Fibroblast of pulmonary artery (primary cell): ENCODE measurements around the gene HSP90AA1.

ENCODE experiments used
- DNase-seq: peaks from one replicate; pipeline ENCODE4 v3.0.0-alpha.2; 2010; ENCODE audit warnings: low read depth
- H3K4me3 ChIP-seq: replicated peaks from 2 replicates; pipeline ENCODE4 v1.5.1; 2011; ENCODE audit warnings: low read depth, mild to moderate bottlenecking, control low read depth, low read length, moderate library complexity
- TF ChIP-seq, protein P1 (sequence below): IDR thresholded peaks from 2 replicates; pipeline ENCODE4 v1.5.1; 2011; ENCODE audit warnings: mild to moderate bottlenecking, control low read depth, low read length, inconsistent platforms; ENCODE audit errors: missing control alignments

HSP90AA1 gene

DNA sequence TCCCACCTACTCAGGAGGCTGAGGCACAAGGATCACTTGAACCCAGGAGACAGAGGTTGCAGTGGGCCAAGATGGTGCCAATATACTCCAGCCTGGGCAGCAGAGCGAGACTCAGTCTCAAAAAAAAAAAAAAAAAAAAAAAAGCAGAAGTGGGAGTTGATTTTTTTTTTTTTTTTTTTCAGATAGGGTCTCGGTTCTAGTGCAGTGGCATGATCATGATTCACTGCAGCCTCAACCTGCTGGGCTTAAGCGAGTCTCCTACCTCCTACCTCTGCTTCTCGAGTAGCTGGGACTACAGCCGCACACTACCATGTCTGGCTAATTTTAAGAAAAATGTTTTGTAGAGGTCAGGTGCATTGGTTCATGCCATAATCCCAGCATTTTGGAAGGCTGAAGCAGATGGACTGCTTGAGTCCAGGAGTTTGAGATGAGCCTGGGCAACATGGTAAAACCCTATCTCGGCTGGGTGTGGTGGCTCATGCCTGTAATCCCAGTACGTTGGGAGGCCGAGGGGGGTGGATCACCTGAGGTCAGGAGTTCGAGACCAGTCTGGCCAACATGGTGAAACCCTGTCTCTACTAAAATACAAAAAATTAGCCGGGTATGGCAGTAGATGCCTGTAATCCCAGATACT, 16.3 kb upstream of the HSP90AA1 start:
- no peak overlapping the region for H3K4me3 ChIP-seq
- TF ChIP-seq, protein P1, sequence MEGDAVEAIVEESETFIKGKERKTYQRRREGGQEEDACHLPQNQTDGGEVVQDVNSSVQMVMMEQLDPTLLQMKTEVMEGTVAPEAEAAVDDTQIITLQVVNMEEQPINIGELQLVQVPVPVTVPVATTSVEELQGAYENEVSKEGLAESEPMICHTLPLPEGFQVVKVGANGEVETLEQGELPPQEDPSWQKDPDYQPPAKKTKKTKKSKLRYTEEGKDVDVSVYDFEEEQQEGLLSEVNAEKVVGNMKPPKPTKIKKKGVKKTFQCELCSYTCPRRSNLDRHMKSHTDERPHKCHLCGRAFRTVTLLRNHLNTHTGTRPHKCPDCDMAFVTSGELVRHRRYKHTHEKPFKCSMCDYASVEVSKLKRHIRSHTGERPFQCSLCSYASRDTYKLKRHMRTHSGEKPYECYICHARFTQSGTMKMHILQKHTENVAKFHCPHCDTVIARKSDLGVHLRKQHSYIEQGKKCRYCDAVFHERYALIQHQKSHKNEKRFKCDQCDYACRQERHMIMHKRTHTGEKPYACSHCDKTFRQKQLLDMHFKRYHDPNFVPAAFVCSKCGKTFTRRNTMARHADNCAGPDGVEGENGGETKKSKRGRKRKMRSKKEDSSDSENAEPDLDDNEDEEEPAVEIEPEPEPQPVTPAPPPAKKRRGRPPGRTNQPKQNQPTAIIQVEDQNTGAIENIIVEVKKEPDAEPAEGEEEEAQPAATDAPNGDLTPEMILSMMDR = no peak
- DNase-seq = no peak

DNA sequence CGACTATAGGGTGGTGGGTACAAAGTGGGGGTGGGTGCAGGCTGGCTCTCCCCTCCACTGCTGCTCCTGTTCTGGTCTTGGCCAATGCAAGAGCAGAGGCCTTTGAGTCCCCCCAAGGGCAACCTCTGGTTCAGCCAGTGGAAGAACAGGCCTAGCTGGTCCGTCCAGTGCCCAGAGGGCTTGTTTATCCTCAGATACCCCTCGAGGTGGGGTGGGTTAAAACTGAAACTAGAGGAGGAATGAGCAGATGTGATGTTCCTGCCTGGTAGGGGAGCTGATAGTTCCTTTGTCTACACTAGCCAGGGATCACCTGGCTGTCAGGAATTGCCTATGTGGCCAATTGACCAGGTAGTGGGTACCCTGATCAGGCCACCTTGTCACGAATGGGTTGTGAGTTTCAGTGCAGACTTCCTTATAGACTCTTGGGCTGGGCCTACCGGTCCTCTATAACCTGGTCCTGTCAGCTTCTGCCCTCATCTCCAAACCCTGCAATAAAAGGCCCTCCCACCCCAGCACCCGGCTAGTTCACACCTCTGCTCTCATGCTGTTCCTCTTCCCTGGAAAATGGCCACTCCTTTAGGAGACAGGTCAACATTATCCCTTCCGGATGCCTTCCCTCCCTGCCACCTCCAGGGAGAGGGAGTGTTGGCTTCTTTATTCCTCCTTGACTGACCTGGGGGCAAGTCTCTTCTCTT, 10.7 kb upstream of the HSP90AA1 start:
- TF ChIP-seq, protein P1 = no peak

DNA sequence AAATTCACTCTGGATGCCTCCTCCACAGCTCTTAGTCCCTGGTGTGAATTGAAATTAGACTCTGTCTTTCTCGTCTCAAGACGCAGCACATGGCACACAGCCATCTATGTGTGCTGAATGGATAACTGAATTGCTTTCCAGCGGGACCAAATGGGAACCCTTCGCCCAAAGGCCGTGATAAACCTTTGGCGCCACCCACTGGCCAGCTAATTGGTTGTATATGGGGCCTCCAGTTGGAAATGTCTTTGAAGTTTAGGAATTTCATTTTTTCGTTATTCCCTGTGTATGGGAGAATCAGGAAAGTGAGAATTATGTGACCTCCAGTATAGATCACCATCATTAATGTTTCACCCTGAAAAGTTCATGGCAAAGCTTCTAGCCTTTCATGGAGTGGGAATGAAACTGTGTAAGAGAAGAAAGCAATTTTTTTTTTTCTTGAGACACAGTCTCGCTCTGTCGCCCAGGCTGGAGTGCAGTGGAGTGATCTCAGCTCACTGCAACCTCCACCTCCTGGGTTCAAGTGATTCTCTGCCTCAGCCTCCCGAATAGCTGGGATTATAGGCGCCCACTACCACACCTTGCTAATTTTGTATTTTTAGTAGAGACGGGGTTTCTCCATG, 9.8 kb upstream of the HSP90AA1 start:
- TF ChIP-seq, protein P1 = peak; percentile 82
- DNase-seq = peak; percentile 85
- H3K4me3 ChIP-seq = no peak overlapping the region

More for the DNA sequence above, 10.7 kb upstream of the HSP90AA1 start:
- H3K4me3 ChIP-seq = no peak overlapping the region
- no peak for DNase-seq

DNA sequence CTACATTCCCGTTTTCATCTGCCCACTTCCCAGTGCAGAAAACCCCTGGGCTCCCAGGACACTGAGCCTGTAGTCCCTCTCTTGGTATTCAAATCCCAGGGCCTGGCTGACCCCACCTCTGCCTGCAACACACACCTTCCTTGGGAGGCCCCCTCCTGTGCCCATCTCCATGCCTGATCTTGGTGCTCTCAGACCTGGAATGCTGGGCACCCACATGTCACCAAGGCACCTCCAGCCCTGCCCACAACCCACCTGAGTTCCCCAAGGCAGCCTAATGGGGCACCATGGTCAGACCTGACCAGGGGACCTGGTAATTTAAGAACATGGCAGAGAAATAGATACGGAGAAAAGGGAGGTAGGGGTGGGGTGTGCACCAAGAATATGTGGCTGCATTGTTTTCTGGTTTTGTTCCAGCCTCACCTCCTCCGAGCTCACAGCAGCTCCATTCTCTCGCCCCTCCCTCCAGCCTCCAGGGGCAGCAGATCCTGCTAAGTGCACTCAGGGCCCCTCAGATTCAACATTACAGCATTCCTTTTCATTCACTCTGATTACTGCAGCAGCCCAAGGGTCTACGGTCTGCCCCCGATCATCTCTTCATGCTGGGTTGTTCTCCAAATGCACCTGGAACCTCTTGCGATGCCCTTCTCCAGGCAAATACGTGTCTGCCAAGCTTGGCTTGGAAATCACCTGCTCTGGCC, 9.2 kb upstream of the HSP90AA1 start:
- no peak overlapping the region for H3K4me3 ChIP-seq

DNA sequence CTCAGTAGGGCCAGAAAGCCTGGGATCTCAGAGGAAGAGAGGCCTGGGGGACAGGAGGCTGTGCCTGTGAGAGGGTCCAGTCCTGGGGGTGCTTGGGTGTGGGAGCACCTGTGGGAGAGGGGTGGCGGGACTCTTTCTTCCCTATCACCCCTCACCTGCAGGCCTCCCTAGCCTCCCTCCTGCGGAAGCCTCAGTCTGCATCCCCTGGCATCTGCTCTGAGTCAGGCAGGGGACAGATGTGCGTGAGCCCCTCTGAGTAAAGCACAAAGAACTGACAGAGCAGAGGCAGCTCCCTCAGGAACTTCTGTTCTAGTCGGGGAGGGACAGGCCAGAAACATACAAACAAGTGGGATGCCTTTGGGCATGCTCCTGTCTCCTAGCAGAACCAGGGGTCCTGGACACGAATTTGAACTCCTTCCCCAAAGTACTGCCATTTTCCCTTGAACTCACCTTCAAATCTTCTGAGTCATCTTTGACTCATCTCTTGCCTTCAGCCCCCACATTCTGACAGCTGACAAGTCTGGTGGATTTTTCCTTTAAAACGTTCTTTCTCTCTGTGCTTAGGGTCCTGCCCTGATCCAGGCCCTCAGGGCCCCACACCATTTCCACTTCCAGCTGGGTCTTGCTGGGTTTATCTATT, 8.5 kb upstream of the HSP90AA1 start:
- TF ChIP-seq, protein P1 = no peak
- no peak overlapping the region for H3K4me3 ChIP-seq
- DNase-seq = no peak

More for the DNA sequence above, 9.2 kb upstream of the HSP90AA1 start:
- DNase-seq = no peak
- TF ChIP-seq, protein P1 = no peak

DNA sequence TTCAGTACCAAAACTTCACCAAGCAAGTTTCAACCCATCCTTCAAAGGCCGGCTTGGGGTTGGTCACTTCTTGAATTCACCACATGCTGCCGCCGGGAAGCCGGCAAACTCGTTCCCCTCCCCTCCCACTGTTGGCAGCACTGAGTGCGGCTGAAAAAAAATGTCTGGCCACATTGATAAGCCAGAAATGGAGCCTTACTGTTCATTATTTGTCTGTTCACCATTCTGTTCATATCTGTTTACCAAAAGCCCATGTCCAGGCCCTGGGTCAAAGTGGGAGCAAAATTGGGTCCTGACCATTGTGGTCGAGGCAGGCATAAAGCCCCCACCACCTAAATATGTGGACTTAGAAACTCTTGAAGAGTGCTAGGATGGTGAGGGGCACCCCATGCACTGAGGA, 7.3 kb upstream of the HSP90AA1 start:
- H3K4me3 ChIP-seq = no peak overlapping the region
- DNase-seq = peak; percentile 14
- TF ChIP-seq, protein P1 = no peak
